Esophagus squamous epithelium (tissue), 4 donors: Measurements from ENCODE around the gene PRRX1.

Experiments used
- POLR2A ChIP-seq, 4 donors: fragments of 450-650 bp; IDR thresholded peaks; one replicate each; pipeline ENCODE4 v1.6.1; 2017; ENCODE audit warnings: antibody characterized with exemption in 4 of 4, mild to moderate bottlenecking in 4 of 4, moderate library complexity in 3 of 4
- TF ChIP-seq, protein P1 (sequence below), 6 experiments: fragments of 450-650 bp in 4 of 6; fragments of 200-600 bp in 2 of 6; sonication (generic) in 2 of 6; IDR thresholded peaks; one replicate each; pipeline ENCODE4 v1.5.1; 2016 to 2019; ENCODE audit warnings: antibody characterized with exemption in 6 of 6, mild to moderate bottlenecking in 4 of 6, moderate library complexity in 4 of 6

DNA sequence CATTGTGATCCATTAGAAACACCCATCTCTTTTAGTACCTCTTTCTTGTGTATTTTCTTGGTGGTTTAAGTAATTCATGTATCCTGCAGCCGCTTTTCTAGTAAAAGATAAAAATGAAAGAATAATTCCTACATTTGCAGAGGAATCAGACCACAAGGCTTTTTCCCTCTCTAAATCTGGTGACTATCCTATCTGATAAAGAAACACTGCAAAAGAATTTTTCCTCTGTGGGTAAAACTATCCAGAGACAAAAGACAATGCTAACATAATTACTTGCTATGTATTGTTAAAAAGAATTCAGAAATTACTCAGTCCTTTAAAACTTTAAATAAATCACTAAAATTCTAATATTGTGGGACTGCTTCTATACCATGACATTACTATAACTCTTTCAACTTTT is 51.0 kb downstream of the PRRX1 start:
- no peak for TF ChIP-seq POLR2A (IDR thresholded peaks at IDR 0.05)
- TF ChIP-seq, protein P1, sequence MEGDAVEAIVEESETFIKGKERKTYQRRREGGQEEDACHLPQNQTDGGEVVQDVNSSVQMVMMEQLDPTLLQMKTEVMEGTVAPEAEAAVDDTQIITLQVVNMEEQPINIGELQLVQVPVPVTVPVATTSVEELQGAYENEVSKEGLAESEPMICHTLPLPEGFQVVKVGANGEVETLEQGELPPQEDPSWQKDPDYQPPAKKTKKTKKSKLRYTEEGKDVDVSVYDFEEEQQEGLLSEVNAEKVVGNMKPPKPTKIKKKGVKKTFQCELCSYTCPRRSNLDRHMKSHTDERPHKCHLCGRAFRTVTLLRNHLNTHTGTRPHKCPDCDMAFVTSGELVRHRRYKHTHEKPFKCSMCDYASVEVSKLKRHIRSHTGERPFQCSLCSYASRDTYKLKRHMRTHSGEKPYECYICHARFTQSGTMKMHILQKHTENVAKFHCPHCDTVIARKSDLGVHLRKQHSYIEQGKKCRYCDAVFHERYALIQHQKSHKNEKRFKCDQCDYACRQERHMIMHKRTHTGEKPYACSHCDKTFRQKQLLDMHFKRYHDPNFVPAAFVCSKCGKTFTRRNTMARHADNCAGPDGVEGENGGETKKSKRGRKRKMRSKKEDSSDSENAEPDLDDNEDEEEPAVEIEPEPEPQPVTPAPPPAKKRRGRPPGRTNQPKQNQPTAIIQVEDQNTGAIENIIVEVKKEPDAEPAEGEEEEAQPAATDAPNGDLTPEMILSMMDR (IDR thresholded peaks at IDR 0.05): no peak
